ENCODE results near the gene TRUB1.
"Not testable (repeated sequence)": the region's sequence is repeated elsewhere in the genome, so short reads cannot be mapped to it uniquely, and the experiment has no call there.

TRUB1 gene

DNA sequence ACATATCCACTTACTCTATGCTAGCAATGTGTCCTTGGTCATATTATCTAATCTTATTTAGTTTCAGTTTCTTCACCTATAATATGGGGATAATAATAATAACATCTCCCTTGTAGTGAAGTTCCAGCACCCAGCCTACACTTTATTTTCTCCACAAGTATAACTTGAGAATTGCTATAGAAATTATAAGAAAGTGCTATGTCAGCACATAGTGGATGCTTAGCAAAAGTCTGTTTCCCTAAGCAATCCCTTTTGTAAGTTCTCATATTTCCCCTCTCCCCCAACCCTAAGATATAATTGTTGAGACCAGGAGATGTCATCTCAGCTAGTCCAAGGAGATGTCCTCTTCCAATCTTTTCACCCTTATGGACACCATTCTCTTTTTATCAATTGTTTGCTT is 5.8 kb upstream of the TRUB1 start:
- H3K36me3 ChIP-seq (ENCODE audit: insufficient read depth): no peaks in the 10 kb centered on the region
- TF ChIP-seq, protein P1, sequence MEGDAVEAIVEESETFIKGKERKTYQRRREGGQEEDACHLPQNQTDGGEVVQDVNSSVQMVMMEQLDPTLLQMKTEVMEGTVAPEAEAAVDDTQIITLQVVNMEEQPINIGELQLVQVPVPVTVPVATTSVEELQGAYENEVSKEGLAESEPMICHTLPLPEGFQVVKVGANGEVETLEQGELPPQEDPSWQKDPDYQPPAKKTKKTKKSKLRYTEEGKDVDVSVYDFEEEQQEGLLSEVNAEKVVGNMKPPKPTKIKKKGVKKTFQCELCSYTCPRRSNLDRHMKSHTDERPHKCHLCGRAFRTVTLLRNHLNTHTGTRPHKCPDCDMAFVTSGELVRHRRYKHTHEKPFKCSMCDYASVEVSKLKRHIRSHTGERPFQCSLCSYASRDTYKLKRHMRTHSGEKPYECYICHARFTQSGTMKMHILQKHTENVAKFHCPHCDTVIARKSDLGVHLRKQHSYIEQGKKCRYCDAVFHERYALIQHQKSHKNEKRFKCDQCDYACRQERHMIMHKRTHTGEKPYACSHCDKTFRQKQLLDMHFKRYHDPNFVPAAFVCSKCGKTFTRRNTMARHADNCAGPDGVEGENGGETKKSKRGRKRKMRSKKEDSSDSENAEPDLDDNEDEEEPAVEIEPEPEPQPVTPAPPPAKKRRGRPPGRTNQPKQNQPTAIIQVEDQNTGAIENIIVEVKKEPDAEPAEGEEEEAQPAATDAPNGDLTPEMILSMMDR (conservative IDR thresholded peaks at IDR 0.05; ENCODE audit: low read depth, low read length): no peak
- no peak overlapping the region for H3K9ac ChIP-seq
- no peak overlapping the region for H2AFZ ChIP-seq (ENCODE audit: low read depth)
- H3K79me2 ChIP-seq (ENCODE audit: insufficient read depth, low read depth): no peaks in the 10 kb centered on the region
- no peak overlapping the region for H3K4me2 ChIP-seq
- H4K20me1 ChIP-seq (ENCODE audit: insufficient read depth): no peaks in the 10 kb centered on the region
- no peak overlapping the region for H3K4me3 ChIP-seq (IDR thresholded peaks at IDR 0.05; ENCODE audit: insufficient read depth, low read depth, low read length)
- no peak overlapping the region for H3K27ac ChIP-seq
- H3K4me1 ChIP-seq (ENCODE audit: low read depth, poor library complexity, severe bottlenecking): no peaks in the 10 kb centered on the region
- H3K27me3 ChIP-seq (ENCODE audit: insufficient read depth, low read depth): no peaks in the 10 kb centered on the region

DNA sequence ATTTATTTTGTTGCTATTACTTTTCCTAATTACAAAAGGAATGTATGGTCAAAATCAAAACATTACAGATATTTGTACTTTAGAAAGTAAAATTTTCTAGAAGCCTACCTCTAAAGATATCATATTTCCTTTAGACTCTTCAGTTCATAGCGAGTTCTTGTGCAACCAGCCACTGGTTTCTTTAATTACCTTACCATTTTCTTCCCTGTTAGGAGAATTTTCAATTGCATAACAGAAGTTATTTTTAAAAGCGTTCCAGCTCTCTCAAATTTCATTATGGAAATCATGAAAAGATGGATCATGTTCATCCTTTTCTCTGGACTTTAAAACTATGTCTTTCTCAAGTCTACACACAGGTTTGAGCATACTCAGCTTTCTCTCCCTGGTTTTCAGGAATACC is 5.0 kb upstream of the TRUB1 start:
- Histone ChIP-seq H4K20me1 (ENCODE audit: insufficient read depth) (no peaks in the 10 kb centered on the region), H3K79me2 (ENCODE audit: insufficient read depth, low read depth) (no peaks in the 10 kb centered on the region), H3K9ac (no peak overlapping the region), H3K4me1 (ENCODE audit: low read depth, poor library complexity, severe bottlenecking) (no peaks in the 10 kb centered on the region), H2AFZ (ENCODE audit: low read depth) (no peak overlapping the region), H3K4me2 (no peak overlapping the region), H3K36me3 (ENCODE audit: insufficient read depth) (no peaks in the 10 kb centered on the region), H3K4me3 (IDR thresholded peaks at IDR 0.05; ENCODE audit: insufficient read depth, low read depth, low read length) (no peak overlapping the region), H3K27ac (no peak overlapping the region), H3K27me3 (ENCODE audit: insufficient read depth, low read depth) (no peaks in the 10 kb centered on the region)
- TF ChIP-seq, protein P1 (conservative IDR thresholded peaks at IDR 0.05; ENCODE audit: low read depth, low read length): no peak

DNA sequence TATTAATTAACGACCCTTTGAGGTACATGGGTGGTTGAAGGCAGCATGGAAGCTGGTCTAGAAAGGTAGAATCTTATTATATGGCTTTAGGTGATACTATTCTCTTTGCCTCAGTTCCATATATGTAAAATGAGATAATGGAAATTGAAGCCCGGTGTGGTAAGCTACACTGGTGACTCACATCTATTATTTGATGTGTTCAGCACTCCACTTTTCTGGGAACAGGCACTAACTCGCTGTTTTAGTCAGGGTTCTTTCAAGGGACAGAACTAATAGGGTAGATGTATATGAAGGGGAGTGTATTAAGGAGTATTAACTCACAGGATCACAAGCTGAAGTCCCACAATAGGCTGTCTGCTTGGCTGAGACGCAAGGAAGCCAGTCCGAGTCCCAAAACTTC is 4.4 kb upstream of the TRUB1 start:
- Histone ChIP-seq H3K36me3 (ENCODE audit: insufficient read depth) (no peaks in the 10 kb centered on the region), H2AFZ (ENCODE audit: low read depth) (no peak overlapping the region), H3K4me2 (no peak overlapping the region), H3K79me2 (ENCODE audit: insufficient read depth, low read depth) (peaks cover 5% of the 10 kb centered on the region), H3K4me3 (IDR thresholded peaks at IDR 0.05; ENCODE audit: insufficient read depth, low read depth, low read length) (no peak overlapping the region), H3K4me1 (ENCODE audit: low read depth, poor library complexity, severe bottlenecking) (no peaks in the 10 kb centered on the region), H3K27me3 (ENCODE audit: insufficient read depth, low read depth) (no peaks in the 10 kb centered on the region), H3K27ac (no peak overlapping the region), H4K20me1 (ENCODE audit: insufficient read depth) (no peaks in the 10 kb centered on the region), H3K9ac (no peak overlapping the region)
- TF ChIP-seq, protein P1 (conservative IDR thresholded peaks at IDR 0.05; ENCODE audit: low read depth, low read length): no peak

DNA sequence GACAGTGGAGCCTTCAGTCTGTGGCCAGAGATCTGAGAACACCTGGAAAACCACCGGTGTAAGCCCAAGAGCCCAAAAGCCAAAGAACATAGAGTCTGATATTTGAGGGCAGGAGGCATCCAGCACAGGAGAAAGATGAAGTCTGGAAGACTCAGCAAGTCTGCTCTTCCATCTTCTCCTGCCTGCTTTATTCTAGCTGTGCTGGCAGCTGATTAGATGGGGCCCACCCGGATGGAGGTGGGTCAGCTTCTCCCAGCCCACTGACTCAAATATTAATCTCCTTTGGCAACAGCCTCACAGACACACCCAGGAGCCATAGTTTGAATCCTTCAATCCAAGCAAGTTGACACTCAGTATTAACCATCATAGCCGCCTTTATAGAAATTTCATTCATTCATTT is 4.0 kb upstream of the TRUB1 start:
- not testable (repeated sequence) for H3K79me2 ChIP-seq (ENCODE audit: insufficient read depth, low read depth); H3K9ac ChIP-seq; H4K20me1 ChIP-seq (ENCODE audit: insufficient read depth); H3K36me3 ChIP-seq (ENCODE audit: insufficient read depth); H2AFZ ChIP-seq (ENCODE audit: low read depth); H3K27me3 ChIP-seq (ENCODE audit: insufficient read depth, low read depth); H3K4me3 ChIP-seq (IDR thresholded peaks at IDR 0.05; ENCODE audit: insufficient read depth, low read depth, low read length); H3K4me2 ChIP-seq; H3K27ac ChIP-seq; H3K4me1 ChIP-seq (ENCODE audit: low read depth, poor library complexity, severe bottlenecking)

DNA sequence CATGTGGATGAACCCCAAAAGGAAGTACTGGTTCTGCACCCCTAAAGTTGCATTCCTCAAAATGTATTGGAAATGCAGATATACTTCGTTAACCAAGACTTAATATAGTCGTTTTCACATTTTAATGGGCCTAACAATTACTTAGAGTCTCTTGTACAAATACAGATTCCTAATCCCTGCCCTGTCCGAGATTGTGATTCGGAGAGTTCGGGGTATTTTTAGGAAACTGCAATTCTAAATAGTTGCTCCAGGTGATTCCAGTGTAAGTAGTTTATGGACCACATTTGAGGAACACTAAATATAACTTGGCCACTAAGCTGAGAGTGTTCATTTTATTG is 830 bp downstream of the TRUB1 start:
- peaks cover 17% of the 10 kb centered on the region for H3K4me1 ChIP-seq (ENCODE audit: low read depth, poor library complexity, severe bottlenecking)
- TF ChIP-seq, protein P1 (conservative IDR thresholded peaks at IDR 0.05; ENCODE audit: low read depth, low read length): no peak
- H3K27me3 ChIP-seq (ENCODE audit: insufficient read depth, low read depth): no peaks in the 10 kb centered on the region
- H3K79me2 ChIP-seq (ENCODE audit: insufficient read depth, low read depth): peaks cover 36% of the 10 kb centered on the region
- no peak overlapping the region for H3K4me3 ChIP-seq (IDR thresholded peaks at IDR 0.05; ENCODE audit: insufficient read depth, low read depth, low read length)
- H3K4me2 ChIP-seq: peak overlapping the region; percentile 46
- H3K9ac ChIP-seq: peak overlapping the region; percentile 98; the same call in 1 of the 2 replicates
- no peaks in the 10 kb centered on the region for H4K20me1 ChIP-seq (ENCODE audit: insufficient read depth)
- peak overlapping the region; percentile 88; the same call in 1 of the 2 replicates for H2AFZ ChIP-seq (ENCODE audit: low read depth)
- no peaks in the 10 kb centered on the region for H3K36me3 ChIP-seq (ENCODE audit: insufficient read depth)
- H3K27ac ChIP-seq: peak overlapping the region; percentile 81; the same call in 1 of the 2 replicates

Measured in KMS-11 (cell line).